DOHH2 (cell line): ENCODE results near the gene NFIX.

Source experiments
- H3F3A ChIP-seq: fragments of 200-600 bp; sonication (generic), shearing (Covaris generic); 2 replicates; pipeline ENCODE4 v1.6.0; 2016; ENCODE audit warnings: antibody characterized with exemption, mild to moderate bottlenecking; ENCODE audit not compliant: control insufficient read depth, insufficient read depth
- H3K27ac ChIP-seq: fragments of 200-600 bp; sonication (generic); 2 replicates; pipeline ENCODE4 v1.5.1; 2014; ENCODE audit warnings: low read depth, mild to moderate bottlenecking, low read length, moderate library complexity
- H3K27me3 ChIP-seq: fragments of 200-600 bp; sonication (generic); 2 replicates; pipeline ENCODE4 v1.6.1; 2014; ENCODE audit warnings: mild to moderate bottlenecking, low read length, mixed read lengths; ENCODE audit not compliant: control insufficient read depth
- H3K36me3 ChIP-seq: fragments of 200-600 bp; sonication (generic); 2 replicates; pipeline ENCODE4 v1.6.1; 2014; ENCODE audit warnings: mild to moderate bottlenecking, low read length, moderate library complexity, mixed read lengths; ENCODE audit not compliant: control insufficient read depth
- H3K4me1 ChIP-seq: fragments of 200-600 bp; sonication (generic); 2 replicates; pipeline ENCODE4 v1.6.1; 2014; ENCODE audit warnings: mild to moderate bottlenecking, low read length, mixed read lengths; ENCODE audit not compliant: control insufficient read depth
- H3K4me2 ChIP-seq: fragments of 200-600 bp; sonication (generic); 2 replicates; pipeline ENCODE4 v1.6.0; 2014; ENCODE audit warnings: mild to moderate bottlenecking, low read length, moderate library complexity
- H3K4me3 ChIP-seq: fragments of 200-600 bp; sonication (generic); 2 replicates; pipeline ENCODE4 v1.5.1; 2014; ENCODE audit warnings: mild to moderate bottlenecking, low read length, mixed read lengths
- H3K79me2 ChIP-seq: fragments of 200-600 bp; sonication (generic); 2 replicates; pipeline ENCODE4 v1.6.1; 2014; ENCODE audit warnings: mild to moderate bottlenecking, low read length, mixed read lengths; ENCODE audit not compliant: control insufficient read depth
- H3K9me2 ChIP-seq: fragments of 200-600 bp; sonication (generic); replicated peaks from 2 replicates; pipeline ENCODE4 v1.6.1; 2014; ENCODE audit warnings: mild to moderate bottlenecking, low read length, mixed read lengths; ENCODE audit not compliant: control insufficient read depth
- H3K9me3 ChIP-seq: fragments of 200-600 bp; sonication (generic); 2 replicates; pipeline ENCODE4 v1.6.1; 2014; ENCODE audit warnings: antibody characterized with exemption, low read length, mixed read lengths; ENCODE audit not compliant: control insufficient read depth, insufficient read depth
- H4K20me1 ChIP-seq: fragments of 200-600 bp; sonication (generic); 2 replicates; pipeline ENCODE4 v1.6.0; 2014; ENCODE audit warnings: low read depth, mild to moderate bottlenecking, antibody characterized with exemption, low read length, moderate library complexity; ENCODE audit not compliant: control insufficient read depth, insufficient read depth
- CTCF ChIP-seq: fragments of 200-600 bp; sonication (generic); IDR thresholded peaks from one replicate; pipeline ENCODE4 v1.5.1; 2014; ENCODE audit warnings: antibody characterized with exemption, mild to moderate bottlenecking, low read depth, low read length; ENCODE audit not compliant: poor library complexity, severe bottlenecking
- EZH2phosphoT487 ChIP-seq: fragments of 200-600 bp; sonication (generic); IDR thresholded peaks from 2 replicates; pipeline ENCODE4 v1.6.1; 2017; ENCODE audit warnings: borderline replicate concordance, mild to moderate bottlenecking, antibody characterized with exemption, low read length, moderate library complexity, mixed read lengths

The NFIX gene

GRCh38 chr19:13089139-13089856, 94.0 kb downstream of the NFIX start:
- H3K4me2 ChIP-seq, result no peak overlapping the region
- H3K9me3 ChIP-seq, result no peaks in the 10 kb centered on the region
- H4K20me1 ChIP-seq, result no peaks in the 10 kb centered on the region
- H3K27ac ChIP-seq, result no peak overlapping the region
- no peaks in the 10 kb centered on the region for H3K79me2 ChIP-seq
- no peak for TF ChIP-seq EZH2phosphoT487
- TF ChIP-seq CTCF, result peak; percentile 69
- H3K4me3 ChIP-seq, result no peak overlapping the region
- H3K9me2 ChIP-seq, result no peaks in the 10 kb centered on the region
- H3K27me3 ChIP-seq, result 0 out of 2 replicates have a peak, but pooled peaks cover 6% of the 10 kb centered on the region
- H3F3A ChIP-seq, result peaks cover under 1% of the 10 kb centered on the region; the same call in 1 of the 2 replicates
- H3K36me3 ChIP-seq, result no peaks in the 10 kb centered on the region
- peaks cover 11% of the 10 kb centered on the region for H3K4me1 ChIP-seq

DNA sequence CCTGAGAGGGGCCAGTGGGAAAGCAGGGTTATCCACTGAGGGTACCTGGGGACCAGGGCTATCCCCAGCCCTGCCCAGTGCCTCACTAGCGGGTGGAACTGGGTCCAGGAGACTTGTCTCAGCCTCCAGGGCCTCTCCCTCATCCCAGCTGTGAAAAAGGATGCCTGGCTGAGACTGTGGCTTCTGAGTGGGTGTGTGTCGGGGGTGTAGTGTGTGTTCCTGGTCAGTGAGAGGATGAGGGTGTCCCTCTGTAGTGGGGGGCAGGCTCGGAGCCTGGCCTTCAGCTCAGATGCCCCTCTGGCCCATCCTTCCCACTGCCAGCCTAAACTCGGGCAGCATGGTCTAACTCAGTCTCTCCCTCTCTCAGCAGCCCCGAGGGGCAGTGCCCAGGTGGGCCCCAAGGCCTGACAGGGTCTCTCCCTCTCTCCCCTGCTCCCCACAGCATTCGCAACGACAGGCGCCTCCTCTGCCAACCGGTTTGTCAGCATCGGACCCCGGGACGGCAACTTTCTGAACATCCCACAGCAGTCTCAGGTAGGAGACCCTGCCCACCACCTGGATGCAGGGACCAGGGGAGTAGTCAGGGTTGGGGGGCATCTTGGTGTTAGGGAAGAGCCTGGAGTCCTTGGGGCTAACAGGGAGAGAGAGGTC, 94.7 kb downstream of the NFIX start:
- TF ChIP-seq EZH2phosphoT487 (no peak), CTCF (no peak)
- Histone ChIP-seq H3K4me3 (no peak overlapping the region), H3K79me2 (no peaks in the 10 kb centered on the region), H3K27ac (no peak overlapping the region), H3F3A (peaks cover 7% of the 10 kb centered on the region), H3K9me3 (no peaks in the 10 kb centered on the region), H3K4me2 (no peak overlapping the region), H4K20me1 (no peaks in the 10 kb centered on the region), H3K27me3 (0 out of 2 replicates have a peak, but pooled peaks cover 6% of the 10 kb centered on the region), H3K36me3 (no peaks in the 10 kb centered on the region), H3K4me1 (peaks cover 18% of the 10 kb centered on the region), H3K9me2 (no peaks in the 10 kb centered on the region)

DNA sequence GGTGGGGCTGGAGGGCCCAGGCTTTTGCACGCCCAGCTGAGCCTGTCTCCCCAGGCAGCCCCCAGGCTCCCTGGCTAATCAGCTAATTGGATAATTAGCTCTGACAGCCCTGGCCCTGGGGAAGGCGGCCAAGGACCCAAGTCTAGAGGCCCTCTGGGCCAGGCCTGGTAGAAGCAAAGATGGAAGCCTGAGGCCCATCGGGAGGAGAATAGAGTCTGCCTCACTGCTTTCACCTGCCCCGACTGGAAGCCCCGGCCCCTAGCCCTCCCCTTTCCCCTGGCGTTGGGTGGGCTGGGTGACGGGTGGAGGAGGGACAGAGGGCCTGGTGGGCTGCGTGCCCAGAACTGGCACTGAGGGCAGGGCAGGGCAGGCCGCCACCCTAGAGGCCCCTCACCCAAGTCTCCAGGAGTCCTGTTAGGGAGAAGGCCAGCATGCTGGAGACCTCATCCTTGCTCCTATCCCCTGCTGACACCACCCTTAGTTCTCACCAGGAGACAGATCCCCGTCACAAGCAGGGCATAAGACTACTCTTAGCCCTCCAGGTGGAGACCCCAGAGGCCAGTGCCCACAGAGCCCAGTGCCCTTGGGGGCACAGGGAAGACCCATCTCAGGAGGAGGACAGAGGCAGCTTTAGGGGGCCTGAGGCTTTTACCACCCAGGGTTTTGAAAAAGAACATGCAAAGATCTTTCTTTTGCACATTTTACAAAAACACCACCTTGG, 95.4 kb downstream of the NFIX start:
- TF ChIP-seq EZH2phosphoT487 (no peak), CTCF (no peak)

More for the DNA sequence above, 95.4 kb downstream of the NFIX start:
- no peak overlapping the region for H3K4me2 ChIP-seq
- H3K4me3 ChIP-seq, result no peak overlapping the region
- no peak overlapping the region for H3K27ac ChIP-seq
- no peaks in the 10 kb centered on the region for H3K79me2 ChIP-seq
- H3K9me3 ChIP-seq, result no peaks in the 10 kb centered on the region
- H3K4me1 ChIP-seq, result peaks cover 25% of the 10 kb centered on the region
- no peaks in the 10 kb centered on the region for H3K9me2 ChIP-seq
- H4K20me1 ChIP-seq, result no peaks in the 10 kb centered on the region
- 0 out of 2 replicates have a peak, but pooled peaks cover 4% of the 10 kb centered on the region for H3K27me3 ChIP-seq
- no peaks in the 10 kb centered on the region for H3K36me3 ChIP-seq
- H3F3A ChIP-seq, result peaks cover 10% of the 10 kb centered on the region
